HG03520 (cell line): ENCODE results near the gene BMP8B.
"Not testable (repeated sequence)": the region's sequence is repeated elsewhere in the genome, so short reads cannot be mapped to it uniquely, and the experiment has no call there.

Source experiments
- ATAC-seq: cut with Tn5 transposase; IDR thresholded peaks from one replicate; pipeline ENCODE4 v1.9.1; 2021; ENCODE audit warnings: mild to moderate bottlenecking, moderate library complexity; ENCODE audit not compliant: unreplicated experiment

Gene BMP8B

GRCh38 chr1:39779821-39780220, 8.8 kb downstream of the BMP8B start:
- no peak for ATAC-seq

GRCh38 chr1:39779137-39779536, 9.5 kb downstream of the BMP8B start:
- no peak for ATAC-seq

DNA sequence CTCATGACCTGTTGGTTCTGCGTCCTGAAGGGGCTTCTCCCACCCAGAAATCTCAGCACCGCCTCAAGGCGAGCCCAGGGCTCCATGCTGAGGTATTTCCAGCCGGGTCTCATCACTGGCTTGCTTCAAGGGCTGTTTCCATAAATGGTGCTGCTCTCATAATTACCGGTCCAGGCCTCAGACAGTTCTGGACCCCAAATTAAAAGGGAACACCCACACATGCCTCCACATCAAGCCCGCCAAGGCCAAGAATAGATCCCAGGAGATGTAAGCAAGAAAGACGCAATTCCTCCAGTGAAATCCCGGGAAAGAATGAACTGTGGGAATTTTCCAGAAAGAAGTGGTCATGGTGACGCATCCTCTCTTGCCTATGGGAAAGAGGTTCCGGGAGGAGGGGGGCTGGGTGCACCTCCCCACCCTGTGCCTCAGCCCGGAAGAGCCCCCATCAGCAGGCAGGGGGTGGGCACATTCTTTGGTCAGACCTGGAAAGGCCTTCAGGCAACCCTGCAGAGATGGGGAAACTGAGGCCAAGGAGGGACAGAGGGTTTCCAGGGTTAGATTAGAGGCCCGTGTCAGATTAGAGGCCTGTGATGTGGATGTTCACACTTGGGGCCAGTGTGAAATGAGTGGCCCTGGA, 10.1 kb downstream of the BMP8B start:
- not testable (repeated sequence) for ATAC-seq

DNA sequence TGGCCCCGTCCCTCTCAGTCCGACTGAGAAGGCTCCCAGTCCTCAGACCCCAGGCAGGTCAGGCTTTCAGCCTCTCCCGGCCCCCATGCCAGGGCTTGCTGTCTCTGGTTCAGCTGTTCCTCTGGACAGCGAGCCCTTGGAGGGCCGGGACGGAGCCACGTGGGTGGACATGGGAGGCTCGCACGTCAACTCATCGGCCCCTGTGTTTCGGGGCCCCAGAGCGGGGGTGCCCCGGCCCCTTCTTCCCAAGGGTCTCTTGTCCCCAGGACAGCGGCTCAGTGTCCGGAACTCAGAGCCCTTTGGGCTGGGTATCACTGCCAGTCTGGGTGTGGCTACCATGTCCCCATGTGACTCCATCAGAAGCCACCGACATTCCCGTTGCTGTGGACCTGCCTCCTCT, 10.8 kb downstream of the BMP8B start:
- not testable (repeated sequence) for ATAC-seq

DNA sequence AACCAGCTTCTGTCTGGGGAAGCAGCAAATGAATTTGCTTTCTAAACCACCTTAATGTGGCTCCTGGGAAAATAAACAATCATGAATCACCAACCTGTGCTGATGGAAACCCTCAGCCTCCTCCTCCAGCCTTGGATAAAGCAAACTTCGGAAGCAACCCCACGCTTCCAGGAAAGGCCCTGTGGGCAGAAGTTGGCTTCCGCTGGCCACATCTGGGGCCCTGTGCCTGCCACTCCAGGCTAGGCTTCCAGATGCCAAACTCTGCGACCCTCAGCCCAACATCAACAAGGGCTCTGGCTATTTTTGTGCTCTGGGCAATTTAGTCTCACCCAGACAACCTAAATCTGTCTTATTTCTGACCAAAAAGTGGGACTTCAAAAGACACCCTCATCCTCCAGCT, 11.4 kb downstream of the BMP8B start:
- ATAC-seq = no peak

DNA sequence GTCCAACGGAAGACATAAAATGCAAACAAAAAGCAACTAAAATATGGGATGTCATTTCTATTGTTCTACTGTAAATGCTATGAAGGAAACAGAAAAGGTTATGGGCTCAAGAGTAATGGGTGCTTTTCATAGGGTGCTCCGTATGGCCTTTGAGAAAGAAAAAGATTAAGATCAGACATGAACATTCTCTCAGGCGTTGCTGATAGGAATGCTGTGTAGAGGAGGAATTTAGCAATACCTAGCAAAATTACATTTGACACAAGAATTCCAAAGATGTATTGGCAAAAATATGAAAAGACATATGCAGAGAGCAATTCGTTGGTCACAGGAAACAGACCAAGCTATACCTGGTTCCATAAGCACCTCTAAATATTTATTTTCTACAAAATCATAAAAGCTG, 11.8 kb downstream of the BMP8B start:
- no peak for ATAC-seq

- peak; percentile 35 for ATAC-seq
Measured at GRCh38 chr1:39776400-39776713, 12.3 kb downstream of the BMP8B start.

- peak; percentile 44 for ATAC-seq
Measured at GRCh38 chr1:39775676-39776399, 12.8 kb downstream of the BMP8B start.

- not testable (repeated sequence) for ATAC-seq
Measured at GRCh38 chr1:39775141-39775540, 13.5 kb downstream of the BMP8B start.

DNA sequence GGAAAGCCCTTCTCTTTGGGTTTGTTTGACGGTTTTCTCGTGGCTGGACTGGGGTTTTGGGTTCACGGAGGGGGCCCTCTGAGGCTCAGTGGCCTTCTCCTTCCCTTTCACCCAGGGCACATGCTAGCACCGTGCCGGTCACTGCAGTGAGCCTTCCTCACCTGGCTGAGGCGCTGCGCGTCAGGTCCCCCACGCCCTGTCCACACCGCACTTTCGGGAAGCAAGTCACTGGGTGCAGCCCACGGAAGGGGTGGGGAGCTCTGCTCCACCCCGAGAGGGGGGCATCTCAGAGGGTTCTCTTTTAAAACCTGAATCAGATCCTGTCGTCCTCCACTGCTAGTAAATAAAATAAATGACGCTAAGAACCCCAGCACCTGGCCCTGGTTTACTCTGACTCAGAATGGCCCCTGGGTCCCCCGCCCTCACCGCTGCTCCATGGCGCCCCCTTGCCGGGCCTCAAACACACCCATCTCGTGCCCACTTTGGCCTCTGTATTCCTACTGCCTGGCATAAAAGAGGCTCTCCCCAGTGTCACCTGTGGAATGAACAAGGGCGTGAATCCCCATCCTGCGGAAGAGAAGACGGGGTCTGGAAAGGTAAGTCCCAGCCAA, 15.2 kb downstream of the BMP8B start:
- not testable (repeated sequence) for ATAC-seq

- ATAC-seq = not testable (repeated sequence)
Measured at GRCh38 chr1:39771022-39771532, 17.6 kb downstream of the BMP8B start, which contains the start of gene OXCT2. OXCT2 (minus strand) TSS chr1:39771348; CDS start chr1:39771255, 93 bp downstream.

GRCh38 chr1:39770100-39771021, 18.3 kb downstream of the BMP8B start:
- ATAC-seq = not testable (repeated sequence)

- not testable (repeated sequence) for ATAC-seq
Measured at GRCh38 chr1:39769502-39769901, 19.2 kb downstream of the BMP8B start.

DNA sequence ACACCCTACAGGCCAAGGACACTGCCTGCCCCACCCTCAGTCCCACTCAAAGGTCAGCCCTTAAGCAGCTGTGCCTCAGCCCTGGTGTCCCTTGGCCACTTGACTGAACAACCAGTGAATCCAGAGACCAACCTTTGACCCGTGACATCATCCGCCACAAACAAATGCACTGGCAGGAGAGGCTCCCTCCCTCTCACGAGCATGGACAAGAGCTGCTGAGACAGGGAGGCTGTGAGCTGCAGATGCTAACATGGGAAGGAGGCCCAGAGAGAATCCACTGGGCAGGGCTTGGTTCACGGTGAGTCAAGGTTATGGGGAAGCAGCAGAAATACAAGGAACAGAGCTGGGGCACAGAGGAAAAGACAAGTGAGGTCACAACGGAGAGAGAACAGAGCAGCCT, 22.2 kb downstream of the BMP8B start:
- ATAC-seq = not testable (repeated sequence)

- ATAC-seq = not testable (repeated sequence)
Measured at GRCh38 chr1:39764512-39764911, 24.2 kb downstream of the BMP8B start.

DNA sequence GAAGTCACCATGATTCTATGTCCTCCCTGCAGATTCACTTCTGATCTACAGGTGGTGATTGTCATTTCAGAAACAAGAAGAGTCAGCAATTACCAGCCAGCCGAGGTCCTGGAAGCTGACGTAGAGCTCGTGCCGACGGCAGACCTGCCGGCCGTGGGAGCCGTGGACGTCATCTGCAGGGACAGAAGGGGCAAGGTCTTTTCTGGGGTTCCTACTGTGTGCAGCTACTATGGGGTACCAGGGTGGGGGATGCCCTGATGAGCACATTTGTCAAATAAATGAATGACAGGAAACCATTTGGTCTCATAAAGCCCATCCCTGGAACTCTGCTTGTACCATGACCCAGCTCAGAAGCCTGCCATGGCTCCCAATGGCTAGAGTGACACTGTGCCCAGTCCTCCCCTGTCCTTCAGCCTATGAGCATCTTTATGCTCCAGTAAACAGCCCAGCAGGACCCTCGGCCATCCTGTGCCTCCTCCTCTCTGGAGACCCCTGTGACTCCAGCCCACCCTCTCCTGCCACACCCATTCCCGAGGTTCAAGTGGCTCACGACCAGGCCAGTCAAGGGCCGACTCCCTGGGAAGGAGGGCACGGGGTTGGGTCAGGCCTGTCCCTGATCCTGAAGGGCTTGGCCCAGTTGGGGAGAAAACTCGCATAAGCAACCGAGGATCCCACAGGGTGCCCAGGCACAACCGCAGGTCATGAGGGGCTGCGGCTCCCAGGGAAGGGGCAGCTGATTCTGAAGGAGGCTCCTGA, 24.9 kb downstream of the BMP8B start:
- not testable (repeated sequence) for ATAC-seq

GRCh38 chr1:39762550-39763540, 25.8 kb downstream of the BMP8B start:
- ATAC-seq = no peak

- ATAC-seq = no peak
Measured at GRCh38 chr1:39761557-39762260, 27.0 kb downstream of the BMP8B start.
